Gastroesophageal sphincter (tissue), 4 donors: Measurements from ENCODE around the gene IFT43. TPM values are rescaled to one million over a fixed set of nuclear protein-coding genes. Genes with fewer than 3 reads are reported as not detected.

Experiments used
- ATAC-seq: fragments of 150-250 bp; one replicate; pipeline ENCODE4 v1.9.1; 2016; ENCODE audit warnings: mild to moderate bottlenecking, moderate library complexity
- H3K27ac ChIP-seq, 4 donors: fragments of 200-600 bp; sonication (generic) in 3 of 4; 1 replicate in 3 of 4; 2 replicates in 1 of 4; pipeline ENCODE4 v1.5.1; 2016 to 2019
- H3K27me3 ChIP-seq: fragments of 200-600 bp; sonication (generic); one replicate; pipeline ENCODE4 v1.5.1; 2019
- H3K36me3 ChIP-seq, 2 donors: fragments of 200-600 bp; sonication (generic); one replicate each; pipeline ENCODE4 v1.5.1; 2019; ENCODE audit warnings: control low read depth in 1 of 2
- H3K4me1 ChIP-seq, 3 donors: fragments of 200-600 bp; sonication (generic); 1 replicate in 2 of 3; 2 replicates in 1 of 3; pipeline ENCODE4 v1.5.1; 2016 to 2019; ENCODE audit warnings: control low read depth in 2 of 3
- H3K4me3 ChIP-seq, 2 donors: fragments of 200-600 bp; sonication (generic); one replicate each; pipeline ENCODE4 v1.5.1; 2019; ENCODE audit warnings: mild to moderate bottlenecking in 1 of 2, moderate library complexity in 1 of 2
- H3K9me3 ChIP-seq, 3 donors: fragments of 200-600 bp; sonication (generic); one replicate each; pipeline ENCODE4 v1.5.1; 2017 to 2019; ENCODE audit warnings: control low read depth in 2 of 3
- EP300 ChIP-seq: sonication (generic); formaldehyde crosslinking; IDR thresholded peaks from one replicate; pipeline ENCODE4 v1.6.1; 2017; ENCODE audit warnings: antibody characterized with exemption, mild to moderate bottlenecking
- POLR2A ChIP-seq, 2 donors: fragments of 450-650 bp; IDR thresholded peaks; one replicate each; pipeline ENCODE4 v1.6.1; 2017; ENCODE audit warnings: antibody characterized with exemption in 2 of 2, mild to moderate bottlenecking in 2 of 2, moderate library complexity in 1 of 2
- POLR2AphosphoS5 ChIP-seq: sonication (generic); formaldehyde crosslinking; IDR thresholded peaks from one replicate; pipeline ENCODE4 v1.6.1; 2017; ENCODE audit warnings: antibody characterized with exemption
- WGBS, 2 donors: methylation state at CpG; one replicate each; pipeline ENCODE4 v1.1.5; 2018; ENCODE audit warnings: low coverage in 1 of 2; 5-methylcytosine and 5-hydroxymethylcytosine counted together
- total RNA-seq, 4 donors: library from RNA; depleted of rRNA; stranded (reverse); fragments of >200 nt; gene quantifications; one replicate each; pipeline ENCODE4 v1.1.0, GENCODE V29; 2016
- TF ChIP-seq, protein P1 (sequence below), 4 experiments: fragments of 200-600 bp in 2 of 4; fragments of 450-650 bp in 2 of 4; sonication (generic) in 1 of 4; IDR thresholded peaks; one replicate each; pipeline ENCODE4 v1.5.1; 2017 to 2019; ENCODE audit warnings: antibody characterized with exemption in 4 of 4, mild to moderate bottlenecking in 2 of 4, moderate library complexity in 2 of 4

The IFT43 gene
- total RNA-seq, 4 donors from 2014 or later: 39.7 to 51.6 (median 43.6) TPM

DNA sequence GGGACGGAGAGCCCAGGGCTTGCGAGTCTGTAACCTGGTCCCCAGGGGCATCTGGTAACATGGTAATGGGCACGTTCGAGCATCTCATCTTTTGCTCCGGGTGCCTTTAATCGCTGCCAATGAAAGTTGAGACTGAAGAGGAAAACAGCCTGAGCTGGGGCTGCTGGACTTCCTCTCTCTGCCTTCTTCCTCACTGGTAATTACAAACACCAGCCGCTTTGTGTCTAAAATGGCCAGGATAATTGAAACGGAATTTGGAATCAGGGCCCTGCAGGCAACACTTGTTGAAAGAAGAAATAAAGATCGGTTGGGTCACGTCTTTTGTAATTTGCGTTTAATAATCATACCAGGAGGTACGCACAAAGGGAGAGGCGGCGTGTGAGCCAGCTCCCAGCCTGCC, 114.7 kb downstream of the IFT43 start:
- peak overlapping the region in 1 of 2 donors; percentile 0 for H3K4me3 ChIP-seq
- H3K27ac ChIP-seq: peak overlapping the region in 2 of 4 donors; percentile 80 to 82
- H3K9me3 ChIP-seq: no peaks in the 10 kb centered on the region
- H3K27me3 ChIP-seq: no peaks in the 10 kb centered on the region
- TF ChIP-seq POLR2AphosphoS5 (no peak), EP300 (no peak), POLR2A (IDR thresholded peaks at IDR 0.05) (no peak)
- TF ChIP-seq, protein P1, sequence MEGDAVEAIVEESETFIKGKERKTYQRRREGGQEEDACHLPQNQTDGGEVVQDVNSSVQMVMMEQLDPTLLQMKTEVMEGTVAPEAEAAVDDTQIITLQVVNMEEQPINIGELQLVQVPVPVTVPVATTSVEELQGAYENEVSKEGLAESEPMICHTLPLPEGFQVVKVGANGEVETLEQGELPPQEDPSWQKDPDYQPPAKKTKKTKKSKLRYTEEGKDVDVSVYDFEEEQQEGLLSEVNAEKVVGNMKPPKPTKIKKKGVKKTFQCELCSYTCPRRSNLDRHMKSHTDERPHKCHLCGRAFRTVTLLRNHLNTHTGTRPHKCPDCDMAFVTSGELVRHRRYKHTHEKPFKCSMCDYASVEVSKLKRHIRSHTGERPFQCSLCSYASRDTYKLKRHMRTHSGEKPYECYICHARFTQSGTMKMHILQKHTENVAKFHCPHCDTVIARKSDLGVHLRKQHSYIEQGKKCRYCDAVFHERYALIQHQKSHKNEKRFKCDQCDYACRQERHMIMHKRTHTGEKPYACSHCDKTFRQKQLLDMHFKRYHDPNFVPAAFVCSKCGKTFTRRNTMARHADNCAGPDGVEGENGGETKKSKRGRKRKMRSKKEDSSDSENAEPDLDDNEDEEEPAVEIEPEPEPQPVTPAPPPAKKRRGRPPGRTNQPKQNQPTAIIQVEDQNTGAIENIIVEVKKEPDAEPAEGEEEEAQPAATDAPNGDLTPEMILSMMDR (IDR thresholded peaks at IDR 0.05): no peak
- peaks cover 2 to 56% (median 6%) of the 10 kb centered on the region in 3 donors for H3K4me1 ChIP-seq
- no peak for ATAC-seq
- 32 to 80% methylated on average over 1 to 12 of the region's 14 CpGs for WGBS, 2 donors
- no peaks in the 10 kb centered on the region for H3K36me3 ChIP-seq

GRCh38 chr14:76101391-76102379, 116.1 kb downstream of the IFT43 start:
- Histone ChIP-seq H3K4me1 (peaks cover 2 to 56% (median 6%) of the 10 kb centered on the region in 3 donors), H3K36me3 (no peaks in the 10 kb centered on the region), H3K27ac (peak overlapping the region in 3 of 4 donors; percentile 66 to 82 (median 80)), H3K4me3 (no peak overlapping the region), H3K27me3 (no peaks in the 10 kb centered on the region), H3K9me3 (no peaks in the 10 kb centered on the region)
- peak; percentile 64 for ATAC-seq
- WGBS, 2 donors: 28 to 58% methylated on average over 7 to 9 of the region's 10 CpGs
- TF ChIP-seq EP300 (no peak), POLR2AphosphoS5 (peak; percentile 67)

GRCh38 chr14:76104802-76105355, 119.3 kb downstream of the IFT43 start:
- H3K36me3 ChIP-seq: no peaks in the 10 kb centered on the region
- no peak overlapping the region for H3K4me3 ChIP-seq
- WGBS, 2 donors: 80 to 92% methylated on average over 2 to 7 of the region's 8 CpGs
- ATAC-seq: no peak
- no peak overlapping the region for H3K27ac ChIP-seq
- peaks cover 2 to 41% (median 6%) of the 10 kb centered on the region in 3 donors for H3K4me1 ChIP-seq
- no peak for TF ChIP-seq EP300
- TF ChIP-seq POLR2A (IDR thresholded peaks at IDR 0.05): no peak
- TF ChIP-seq, protein P1 (IDR thresholded peaks at IDR 0.05): no peak
- no peak for TF ChIP-seq POLR2AphosphoS5
- H3K27me3 ChIP-seq: no peaks in the 10 kb centered on the region
- H3K9me3 ChIP-seq: no peaks in the 10 kb centered on the region

GRCh38 chr14:76106188-76106587, 120.6 kb downstream of the IFT43 start:
- H3K9me3 ChIP-seq: no peaks in the 10 kb centered on the region
- H3K4me3 ChIP-seq: no peak overlapping the region
- H3K4me1 ChIP-seq: peaks cover 0 to 28% (median 2%) of the 10 kb centered on the region in 3 donors
- ATAC-seq: no peak
- H3K36me3 ChIP-seq: no peaks in the 10 kb centered on the region
- 89 to 100% methylated on average over 2 of the region's 2 CpGs for WGBS, 2 donors
- no peak overlapping the region for H3K27ac ChIP-seq
- no peaks in the 10 kb centered on the region for H3K27me3 ChIP-seq
- TF ChIP-seq POLR2AphosphoS5: no peak
- no peak for TF ChIP-seq EP300
- TF ChIP-seq POLR2A (IDR thresholded peaks at IDR 0.05): no peak
- TF ChIP-seq, protein P1 (IDR thresholded peaks at IDR 0.05): no peak

GRCh38 chr14:76109087-76109880, 123.7 kb downstream of the IFT43 start:
- Histone ChIP-seq H3K36me3 (no peaks in the 10 kb centered on the region), H3K27me3 (no peaks in the 10 kb centered on the region), H3K27ac (no peak overlapping the region), H3K9me3 (no peaks in the 10 kb centered on the region), H3K4me3 (no peak overlapping the region), H3K4me1 (no peaks in the 10 kb centered on the region)
- TF ChIP-seq POLR2AphosphoS5 (no peak), POLR2A (IDR thresholded peaks at IDR 0.05) (no peak), EP300 (no peak)
- TF ChIP-seq, protein P1 (IDR thresholded peaks at IDR 0.05): no peak
- WGBS, 2 donors: 69 to 81% methylated on average over 5 to 10 of the region's 14 CpGs
- no peak for ATAC-seq
